Measurements from ENCODE around the gene ARL8A.
"Not testable (repeated sequence)": the region's sequence is repeated elsewhere in the genome, so short reads cannot be mapped to it uniquely, and the experiment has no call there.

Gene ARL8A

GRCh38 chr1:202172015-202172355 lies 27.4 kb upstream of the ARL8A start:
- DNase-seq (ENCODE audit: low read depth): no peak
- no peak for TF ChIP-seq CTCF (conservative IDR thresholded peaks at IDR 0.05; ENCODE audit: control insufficient read depth, insufficient read depth, low read depth, low read length)
- no peak overlapping the region for H3K4me3 ChIP-seq (ENCODE audit: control insufficient read depth, low read depth, low read length)

GRCh38 chr1:202171292-202172014 lies 26.9 kb upstream of the ARL8A start:
- H3K4me3 ChIP-seq (ENCODE audit: control insufficient read depth, low read depth, low read length): no peak overlapping the region
- TF ChIP-seq CTCF (conservative IDR thresholded peaks at IDR 0.05; ENCODE audit: control insufficient read depth, insufficient read depth, low read depth, low read length): no peak
- no peak for DNase-seq (ENCODE audit: low read depth)

GRCh38 chr1:202170726-202171125 lies 26.2 kb upstream of the ARL8A start:
- H3K4me3 ChIP-seq (ENCODE audit: control insufficient read depth, low read depth, low read length): no peak overlapping the region
- TF ChIP-seq CTCF (conservative IDR thresholded peaks at IDR 0.05; ENCODE audit: control insufficient read depth, insufficient read depth, low read depth, low read length): no peak
- DNase-seq (ENCODE audit: low read depth): no peak

- TF ChIP-seq CTCF (conservative IDR thresholded peaks at IDR 0.05; ENCODE audit: control insufficient read depth, insufficient read depth, low read depth, low read length): no peak
- DNase-seq (ENCODE audit: low read depth): no peak
- H3K4me3 ChIP-seq (ENCODE audit: control insufficient read depth, low read depth, low read length): no peak overlapping the region
These were observed 24.3 kb upstream of the ARL8A start for GRCh38 chr1:202168861-202169260.

- no peak overlapping the region for H3K4me3 ChIP-seq (ENCODE audit: control insufficient read depth, low read depth, low read length)
- peak; percentile 54 for DNase-seq (ENCODE audit: low read depth)
- TF ChIP-seq CTCF (conservative IDR thresholded peaks at IDR 0.05; ENCODE audit: control insufficient read depth, insufficient read depth, low read depth, low read length): no peak
These were observed 23.3 kb upstream of the ARL8A start for GRCh38 chr1:202167708-202168415.

- H3K4me3 ChIP-seq (ENCODE audit: control insufficient read depth, low read depth, low read length); DNase-seq (ENCODE audit: low read depth): not testable (repeated sequence)
These were observed 22.5 kb upstream of the ARL8A start for GRCh38 chr1:202167054-202167453.

- no peak overlapping the region for H3K4me3 ChIP-seq (ENCODE audit: control insufficient read depth, low read depth, low read length)
- TF ChIP-seq CTCF (conservative IDR thresholded peaks at IDR 0.05; ENCODE audit: control insufficient read depth, insufficient read depth, low read depth, low read length): no peak
- DNase-seq (ENCODE audit: low read depth): no peak
These were observed 21.7 kb upstream of the ARL8A start for GRCh38 chr1:202165942-202166843.
